ENCODE results near the gene EVC2. TPM values are rescaled to one million over a fixed set of nuclear protein-coding genes. Genes with fewer than 3 reads are reported as not detected.

Gene EVC2
- total RNA-seq, 2 donors from 2014 or later: 8.6 to 13.2 TPM

GRCh38 chr4:5707366-5707765, 993 bp downstream of the EVC2 start:
- H3K27ac ChIP-seq: no peak overlapping the region
- H3K9me3 ChIP-seq: no peaks in the 10 kb centered on the region
- DNase-seq (no peak), ATAC-seq (no peak)
- no peaks in the 10 kb centered on the region for H3K36me3 ChIP-seq (replicated peaks in 1 of 2; ENCODE audit: insufficient read depth in 1 of 2, low read depth in 2 of 2)
- intact Hi-C loops (cut with DNase I): no loop called here
- H3K27me3 ChIP-seq: no peaks in the 10 kb centered on the region
- 52 to 59% methylated on average over 5 of the region's 5 CpGs for WGBS, 2 donors
- no peak for TF ChIP-seq CTCF (IDR thresholded peaks at IDR 0.05)
- TF ChIP-seq POLR2A (IDR thresholded peaks at IDR 0.05): no peak
- peaks cover 50% of the 10 kb centered on the region for H3K4me1 ChIP-seq
- H3K4me3 ChIP-seq: peak overlapping the region in 1 of 2 donors; percentile 31

- 80 to 84% methylated on average over 7 to 11 of the region's 11 CpGs for WGBS, 2 donors
- DNase-seq: no peak
- intact Hi-C loops (cut with DNase I): no loop called here
- peaks cover 44% of the 10 kb centered on the region for H3K4me1 ChIP-seq
- no peaks in the 10 kb centered on the region for H3K27me3 ChIP-seq
- no peak overlapping the region for H3K4me3 ChIP-seq
- no peaks in the 10 kb centered on the region for H3K36me3 ChIP-seq (replicated peaks in 1 of 2; ENCODE audit: insufficient read depth in 1 of 2, low read depth in 2 of 2)
- no peak for ATAC-seq
- no peaks in the 10 kb centered on the region for H3K9me3 ChIP-seq
- TF ChIP-seq POLR2A (IDR thresholded peaks at IDR 0.05) (no peak), CTCF (IDR thresholded peaks at IDR 0.05) (no peak)
- H3K27ac ChIP-seq: no peak overlapping the region
Observed at GRCh38 chr4:5706486-5707290, 1.7 kb downstream of the EVC2 start.

- ATAC-seq (no peak), DNase-seq (peak; percentile 21 to 65 (median 42))
- H3K27me3 ChIP-seq: no peaks in the 10 kb centered on the region
- no peak overlapping the region for H3K4me3 ChIP-seq
- no peak overlapping the region for H3K27ac ChIP-seq
- WGBS, 2 donors: 48 to 60% methylated on average over 5 of the region's 5 CpGs
- intact Hi-C loops (cut with DNase I): no loop called here
- no peaks in the 10 kb centered on the region for H3K9me3 ChIP-seq
- H3K4me1 ChIP-seq: peaks cover 41% of the 10 kb centered on the region
- no peaks in the 10 kb centered on the region for H3K36me3 ChIP-seq (replicated peaks in 1 of 2; ENCODE audit: insufficient read depth in 1 of 2, low read depth in 2 of 2)
- TF ChIP-seq POLR2A (IDR thresholded peaks at IDR 0.05) (no peak), CTCF (IDR thresholded peaks at IDR 0.05) (no peak)
Observed at GRCh38 chr4:5705647-5706320, 2.6 kb downstream of the EVC2 start.

GRCh38 chr4:5704276-5704675, 4.1 kb downstream of the EVC2 start:
- TF ChIP-seq POLR2A (IDR thresholded peaks at IDR 0.05) (peak in 1 of 3 donors; percentile 7), CTCF (IDR thresholded peaks at IDR 0.05) (no peak)
- intact Hi-C loops (cut with DNase I): no loop called here
- no peak for ATAC-seq

More at GRCh38 chr4:5704276-5704675, 4.1 kb downstream of the EVC2 start:
- no peaks in the 10 kb centered on the region for H3K36me3 ChIP-seq (replicated peaks in 1 of 2; ENCODE audit: insufficient read depth in 1 of 2, low read depth in 2 of 2)
- peaks cover 29% of the 10 kb centered on the region for H3K4me1 ChIP-seq
- H3K4me3 ChIP-seq: no peak overlapping the region
- no peaks in the 10 kb centered on the region for H3K27me3 ChIP-seq
- no peak for DNase-seq
- H3K9me3 ChIP-seq: no peaks in the 10 kb centered on the region
- WGBS, 2 donors: 87 to 90% methylated on average over 6 of the region's 6 CpGs
- no peak overlapping the region for H3K27ac ChIP-seq

Data from body of pancreas (tissue), 4 donors.